Spinal cord (tissue), 10 donors: ENCODE measurements around the gene COL26A1. TPM values are rescaled to one million over a fixed set of nuclear protein-coding genes. Genes with fewer than 3 reads are reported as not detected.
"Not testable (repeated sequence)": the region's sequence is repeated elsewhere in the genome, so short reads cannot be mapped to it uniquely, and the experiment has no call there.

ENCODE experiments used
- DNase-seq, 6 donors: peaks; one replicate each; pipeline versions ENCODE4 v3.0.0 to v3.0.0-alpha.2; 2013 to 2015; ENCODE audit warnings: low spot score in 6 of 6, low read depth in 4 of 6
- H3K27ac ChIP-seq: one replicate; pipeline ENCODE4 v1.5.1; 2013; ENCODE audit warnings: low read depth, low read length, control low read depth
- H3K27me3 ChIP-seq: one replicate; pipeline ENCODE4 v1.6.1; 2013; ENCODE audit warnings: low read length; ENCODE audit not compliant: control insufficient read depth, insufficient read depth
- H3K36me3 ChIP-seq: one replicate; pipeline ENCODE4 v1.6.1; 2013; ENCODE audit warnings: low read length; ENCODE audit not compliant: control insufficient read depth, insufficient read depth
- H3K4me1 ChIP-seq: one replicate; pipeline ENCODE4 v1.6.1; 2013; ENCODE audit warnings: low read length; ENCODE audit not compliant: control insufficient read depth, insufficient read depth
- H3K4me3 ChIP-seq: one replicate; pipeline ENCODE4 v1.5.1; 2013; ENCODE audit warnings: low read depth, low read length, control low read depth
- H3K9me3 ChIP-seq: one replicate; pipeline ENCODE4 v1.6.1; 2013; ENCODE audit warnings: low read length; ENCODE audit not compliant: control insufficient read depth, insufficient read depth
- WGBS: methylation state at CpG from one replicate; pipeline ENCODE4 v1.1.5; 2013; ENCODE audit warnings: missing lambda C conversion rate; ENCODE audit not compliant: insufficient coverage; 5-methylcytosine and 5-hydroxymethylcytosine counted together
- polyA plus RNA-seq, 2 donors: library from polyadenylated mRNA; unstranded; fragments of 120-200 nt; gene quantifications; one replicate each; pipeline ENCODE4 v1.2.1, GENCODE V29; 2013; ENCODE audit not compliant: insufficient read length in 2 of 2
- total RNA-seq, 2 donors: library from RNA; depleted of rRNA in 1 of 2; stranded (reverse); fragments of 120-200 nt in 1 of 2; fragments of >200 nt in 1 of 2; gene quantifications; one replicate each; pipeline versions ENCODE4 v1.2.3 to v1.2.4, GENCODE V29; 2013 to 2014
- donor health status: healthy.

The COL26A1 gene
- total and polyA plus RNA-seq, 4 donors: 15.4 to 49.3 (median 28.6) TPM

- Histone ChIP-seq H3K4me3 (no peak overlapping the region), H3K27me3 (no peaks in the 10 kb centered on the region), H3K9me3 (no peaks in the 10 kb centered on the region), H3K4me1 (no peaks in the 10 kb centered on the region), H3K36me3 (peaks cover 19% of the 10 kb centered on the region), H3K27ac (no peak overlapping the region)
- DNase-seq: no peak
- 59% methylated on average over 5 of the region's 9 CpGs for WGBS
Measured at GRCh38 chr7:101557978-101558741, 195.5 kb downstream of the COL26A1 start.

GRCh38 chr7:101558742-101559325 is 196.2 kb downstream of the COL26A1 start:
- Histone ChIP-seq H3K27ac (no peak overlapping the region), H3K36me3 (peaks cover 12% of the 10 kb centered on the region), H3K4me3 (no peak overlapping the region), H3K4me1 (peaks cover 2% of the 10 kb centered on the region), H3K27me3 (no peaks in the 10 kb centered on the region), H3K9me3 (no peaks in the 10 kb centered on the region)
- 73% methylated on average over 8 of the region's 9 CpGs for WGBS
- DNase-seq: no peak

GRCh38 chr7:101559586-101559985 is 196.9 kb downstream of the COL26A1 start:
- 86% methylated on average over 1 of the region's 1 CpG for WGBS

GRCh38 chr7:101560021-101560420 is 197.3 kb downstream of the COL26A1 start:
- not testable (repeated sequence) for H3K9me3 ChIP-seq, DNase-seq, H3K4me3 ChIP-seq, H3K27ac ChIP-seq, H3K27me3 ChIP-seq
- peaks cover 12% of the 10 kb centered on the region for H3K4me1 ChIP-seq
- peaks cover 12% of the 10 kb centered on the region for H3K36me3 ChIP-seq
- no CpG with 5 or more reads among the region's 3 CpGs for WGBS

More at GRCh38 chr7:101559586-101559985, 196.9 kb downstream of the COL26A1 start:
- DNase-seq: no peak
- Histone ChIP-seq H3K4me3 (no peak overlapping the region), H3K27ac (no peak overlapping the region), H3K9me3 (no peaks in the 10 kb centered on the region), H3K27me3 (no peaks in the 10 kb centered on the region), H3K36me3 (peaks cover 12% of the 10 kb centered on the region), H3K4me1 (peaks cover 8% of the 10 kb centered on the region)

GRCh38 chr7:101560856-101561255 is 198.2 kb downstream of the COL26A1 start:
- Histone ChIP-seq H3K4me1 (peaks cover 18% of the 10 kb centered on the region), H3K27ac (no peak overlapping the region), H3K4me3 (no peak overlapping the region), H3K36me3 (peaks cover 8% of the 10 kb centered on the region), H3K9me3 (no peaks in the 10 kb centered on the region), H3K27me3 (no peaks in the 10 kb centered on the region)
- no peak for DNase-seq
- WGBS: 70% methylated on average over 3 of the region's 7 CpGs

GRCh38 chr7:101561293-101561692 is 198.6 kb downstream of the COL26A1 start:
- no CpG with 5 or more reads among the region's 3 CpGs for WGBS
- H3K9me3 ChIP-seq, DNase-seq, H3K36me3 ChIP-seq, H3K27ac ChIP-seq, H3K4me3 ChIP-seq, H3K27me3 ChIP-seq: not testable (repeated sequence)
- H3K4me1 ChIP-seq: peaks cover 18% of the 10 kb centered on the region

GRCh38 chr7:101562531-101563197 is 200.0 kb downstream of the COL26A1 start:
- Histone ChIP-seq H3K36me3 (no peaks in the 10 kb centered on the region), H3K4me3 (no peak overlapping the region), H3K27ac (no peak overlapping the region), H3K9me3 (no peaks in the 10 kb centered on the region), H3K27me3 (no peaks in the 10 kb centered on the region), H3K4me1 (peaks cover 18% of the 10 kb centered on the region)
- no peak for DNase-seq
- 65% methylated on average over 15 of the region's 15 CpGs for WGBS

- Histone ChIP-seq H3K27ac (no peak overlapping the region), H3K36me3 (no peaks in the 10 kb centered on the region), H3K9me3 (no peaks in the 10 kb centered on the region), H3K27me3 (no peaks in the 10 kb centered on the region), H3K4me3 (no peak overlapping the region), H3K4me1 (peaks cover 18% of the 10 kb centered on the region)
- DNase-seq: no peak
- WGBS: 71% methylated on average over 15 of the region's 15 CpGs
Measured at GRCh38 chr7:101563198-101563901, 200.7 kb downstream of the COL26A1 start.

GRCh38 chr7:101563943-101564777 is 201.5 kb downstream of the COL26A1 start:
- H3K9me3 ChIP-seq: no peaks in the 10 kb centered on the region
- no peak overlapping the region for H3K27ac ChIP-seq
- no peak for DNase-seq
- no peak overlapping the region for H3K4me3 ChIP-seq
- 74% methylated on average over 23 of the region's 23 CpGs for WGBS
- no peaks in the 10 kb centered on the region for H3K27me3 ChIP-seq
- H3K36me3 ChIP-seq: no peaks in the 10 kb centered on the region
- H3K4me1 ChIP-seq: peaks cover 18% of the 10 kb centered on the region
